ENCODE data around the gene CABS1. TPM values are rescaled to one million over a fixed set of nuclear protein-coding genes. Genes with fewer than 3 reads are reported as not detected.

The CABS1 gene
- not detected for total RNA-seq

GRCh38 chr4:70334681-70335080, at the start of gene CABS1:
TSS of gene CABS1 (plus strand) at chr4:70334981. CDS start at chr4:70335040, 59 bp downstream.
- no peaks in the 10 kb centered on the region for H3K9me3 Mint-ChIP-seq
- DNase-seq (ENCODE audit: low spot score in 2 of 2), result no peak
- no peak within 1 kb of the TSS for H3K27ac Mint-ChIP-seq
- ATAC-seq, result no peak
- H3K36me3 Mint-ChIP-seq, result no peaks in the 10 kb centered on the region

DNA sequence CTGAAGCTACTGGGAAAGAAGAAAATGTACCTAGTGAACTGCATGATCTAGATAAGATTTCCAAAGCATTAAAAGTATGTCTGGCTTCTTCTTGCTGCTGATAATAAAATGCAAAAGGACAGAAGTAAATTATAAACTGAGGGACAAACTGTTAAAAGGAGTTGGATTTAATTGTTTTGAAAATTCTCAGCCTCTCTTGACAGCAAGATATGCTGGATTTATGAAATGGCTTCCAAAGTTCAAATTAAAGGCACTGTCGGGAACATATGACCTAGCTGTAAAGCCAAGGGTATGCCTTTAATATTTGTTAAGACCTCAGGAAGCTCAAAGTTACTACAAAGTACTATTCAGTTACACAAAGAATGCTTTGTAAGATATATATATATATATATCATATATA, 46.1 kb upstream of the CABS1 start:
- ATAC-seq (no peak), DNase-seq (ENCODE audit: low spot score in 2 of 2) (no peak)
- H3K9me3 Mint-ChIP-seq, result peaks cover 14% of the 10 kb centered on the region in 2 donors
- H3K27ac Mint-ChIP-seq, result no peak overlapping the region
- no peaks in the 10 kb centered on the region for H3K36me3 Mint-ChIP-seq

DNA sequence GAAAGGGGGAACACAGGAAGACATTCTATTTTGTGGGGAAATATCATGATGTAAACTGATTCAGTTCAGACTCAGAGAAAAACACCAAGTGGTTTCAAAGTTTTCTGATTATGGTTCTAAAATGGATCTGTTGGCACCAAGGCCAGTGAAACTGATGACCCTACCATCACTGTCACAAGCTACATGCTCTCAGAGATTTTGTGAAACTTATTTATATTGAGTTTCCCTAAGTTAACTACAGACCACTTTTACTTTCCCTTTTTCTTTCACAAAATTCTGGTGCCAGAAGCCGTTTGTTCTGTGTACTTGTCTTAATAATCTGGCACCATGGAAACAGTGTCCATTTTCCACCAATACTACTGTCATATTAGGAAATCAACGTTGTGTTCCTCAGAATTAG, 43.4 kb upstream of the CABS1 start:
- no peak for ATAC-seq
- Mint-ChIP-seq H3K27ac (no peak overlapping the region), H3K36me3 (no peaks in the 10 kb centered on the region), H3K9me3 (peaks cover 6 to 10% of the 10 kb centered on the region in 2 donors)
- no peak for DNase-seq (ENCODE audit: low spot score in 2 of 2)

DNA sequence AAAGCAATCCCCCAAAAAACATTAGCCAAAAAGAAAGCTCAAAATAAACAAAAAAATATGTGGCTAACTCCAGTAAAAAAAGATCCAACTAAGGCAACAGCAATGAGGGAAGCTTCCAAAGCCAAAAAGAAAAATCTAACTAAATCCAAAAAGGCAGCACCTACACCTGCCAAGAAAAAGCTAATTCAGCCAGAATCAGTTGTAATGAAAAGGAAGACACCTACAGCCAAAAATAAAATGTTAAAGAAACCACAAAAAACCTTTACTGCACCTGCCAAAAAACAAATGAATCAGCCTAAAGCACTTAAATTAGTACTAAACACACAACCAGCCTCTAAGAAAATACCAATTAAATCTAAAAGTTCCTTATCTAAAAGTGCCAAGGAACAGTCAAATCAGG, 37.2 kb upstream of the CABS1 start:
- ATAC-seq, result no peak
- no peaks in the 10 kb centered on the region for H3K36me3 Mint-ChIP-seq
- DNase-seq (ENCODE audit: low spot score in 2 of 2), result no peak
- H3K9me3 Mint-ChIP-seq, result peaks cover 0 to 7% of the 10 kb centered on the region in 2 donors
- H3K27ac Mint-ChIP-seq, result no peak overlapping the region

DNA sequence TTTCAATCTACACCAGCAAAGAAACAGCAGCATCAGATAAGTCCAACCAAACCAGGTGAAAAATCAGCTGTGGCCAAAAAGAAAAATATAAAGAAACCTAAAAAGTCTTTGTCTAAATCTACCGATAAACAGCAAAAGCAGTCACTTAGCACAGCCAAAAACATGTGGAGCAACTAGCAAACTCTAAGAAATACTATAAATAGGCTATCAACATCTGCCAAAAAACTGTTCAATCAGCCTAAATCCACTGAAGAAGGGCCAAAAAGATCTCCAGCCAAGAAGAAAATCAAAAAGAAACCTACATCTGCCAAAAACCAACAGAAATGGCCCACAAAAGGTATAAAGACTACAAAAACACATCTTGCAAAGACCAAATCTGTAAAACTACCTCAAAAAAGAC, 36.7 kb upstream of the CABS1 start:
- ATAC-seq, result no peak
- no peak for DNase-seq (ENCODE audit: low spot score in 2 of 2)
- Mint-ChIP-seq H3K9me3 (peaks cover 0 to 7% of the 10 kb centered on the region in 2 donors), H3K36me3 (no peaks in the 10 kb centered on the region), H3K27ac (no peak overlapping the region)

- DNase-seq (ENCODE audit: low spot score in 2 of 2) (no peak), ATAC-seq (no peak)
- Mint-ChIP-seq H3K36me3 (no peaks in the 10 kb centered on the region), H3K27ac (no peak overlapping the region), H3K9me3 (peaks cover 0 to 7% of the 10 kb centered on the region in 2 donors)
Measured at GRCh38 chr4:70299643-70300042, 35.1 kb upstream of the CABS1 start.

GRCh38 chr4:70300215-70300614, 34.6 kb upstream of the CABS1 start:
- ATAC-seq, result no peak
- DNase-seq (ENCODE audit: low spot score in 2 of 2), result no peak
- Mint-ChIP-seq H3K9me3 (peaks cover 0 to 7% of the 10 kb centered on the region in 2 donors), H3K36me3 (no peaks in the 10 kb centered on the region), H3K27ac (no peak overlapping the region)

GRCh38 chr4:70303090-70303489, 31.7 kb upstream of the CABS1 start:
- ATAC-seq (no peak), DNase-seq (ENCODE audit: low spot score in 2 of 2) (no peak)
- no peaks in the 10 kb centered on the region for H3K36me3 Mint-ChIP-seq
- no peak overlapping the region for H3K27ac Mint-ChIP-seq
- H3K9me3 Mint-ChIP-seq, result peaks cover 0 to 19% of the 10 kb centered on the region in 2 donors

DNA sequence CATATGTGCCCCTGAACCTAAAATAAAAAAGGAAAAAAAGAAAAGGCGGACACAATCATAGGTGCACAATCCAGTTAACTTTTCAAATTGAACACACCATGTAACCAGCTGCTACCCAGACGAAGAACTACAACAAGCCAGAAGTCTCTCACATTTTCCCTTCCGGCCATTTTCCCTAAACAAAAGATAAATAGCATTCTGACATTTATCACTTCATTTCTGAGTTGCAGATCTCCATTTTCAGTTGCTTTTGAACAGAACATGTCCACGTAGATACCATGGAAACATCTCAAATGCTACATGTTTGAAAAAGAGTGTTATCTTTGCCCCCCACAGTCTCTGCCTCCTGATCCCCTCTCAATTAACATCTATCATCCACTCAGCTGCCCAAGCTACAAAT, 29.2 kb upstream of the CABS1 start:
- H3K36me3 Mint-ChIP-seq, result no peaks in the 10 kb centered on the region
- ATAC-seq (no peak), DNase-seq (ENCODE audit: low spot score in 2 of 2) (no peak)
- no peak overlapping the region for H3K27ac Mint-ChIP-seq
- H3K9me3 Mint-ChIP-seq, result peaks cover 0 to 18% of the 10 kb centered on the region in 2 donors

DNA sequence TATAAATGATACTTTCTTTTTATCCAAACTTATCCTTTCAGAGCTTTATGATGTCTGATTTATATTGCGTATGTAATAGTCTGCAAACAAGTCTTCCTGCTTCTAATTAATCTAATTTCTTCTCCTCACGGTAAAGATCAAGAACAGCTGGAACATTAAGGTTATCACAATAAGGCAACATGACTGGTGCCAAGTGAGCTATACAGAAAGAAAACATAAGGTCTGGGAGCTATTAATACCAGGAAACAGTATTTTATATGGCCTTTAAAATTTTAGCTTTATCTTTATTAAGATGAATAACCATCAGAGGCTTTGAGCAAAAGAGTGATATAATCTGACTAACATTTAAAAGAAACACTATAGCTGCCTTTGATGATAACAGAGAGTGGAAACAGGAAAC, 28.7 kb upstream of the CABS1 start:
- Mint-ChIP-seq H3K27ac (no peak overlapping the region), H3K9me3 (peaks cover 0 to 21% of the 10 kb centered on the region in 2 donors), H3K36me3 (no peaks in the 10 kb centered on the region)
- DNase-seq (ENCODE audit: low spot score in 2 of 2) (no peak), ATAC-seq (no peak)

DNA sequence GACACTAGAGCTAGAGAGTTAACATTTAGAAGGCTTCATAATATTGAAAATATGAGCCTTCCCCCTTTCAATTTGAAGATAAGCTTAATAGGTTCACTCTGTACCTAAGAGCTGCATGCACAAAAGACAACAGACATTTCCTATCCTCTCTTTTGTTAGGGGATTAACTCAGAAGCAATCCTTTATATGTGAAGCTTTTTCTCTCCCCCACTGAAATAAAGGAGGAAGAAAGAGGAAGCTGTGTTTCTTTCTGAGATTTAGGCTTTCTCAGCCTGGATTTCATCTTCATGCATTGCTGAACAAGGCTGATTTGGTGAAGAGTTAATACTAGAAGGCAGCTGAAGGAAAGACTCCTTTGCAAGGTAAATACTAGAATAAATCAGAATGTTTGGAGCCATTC, 21.0 kb upstream of the CABS1 start:
- H3K36me3 Mint-ChIP-seq, result no peaks in the 10 kb centered on the region
- DNase-seq (ENCODE audit: low spot score in 2 of 2) (no peak), ATAC-seq (no peak)
- H3K27ac Mint-ChIP-seq, result no peak overlapping the region
- H3K9me3 Mint-ChIP-seq, result peaks cover 0 to 10% of the 10 kb centered on the region in 2 donors

DNA sequence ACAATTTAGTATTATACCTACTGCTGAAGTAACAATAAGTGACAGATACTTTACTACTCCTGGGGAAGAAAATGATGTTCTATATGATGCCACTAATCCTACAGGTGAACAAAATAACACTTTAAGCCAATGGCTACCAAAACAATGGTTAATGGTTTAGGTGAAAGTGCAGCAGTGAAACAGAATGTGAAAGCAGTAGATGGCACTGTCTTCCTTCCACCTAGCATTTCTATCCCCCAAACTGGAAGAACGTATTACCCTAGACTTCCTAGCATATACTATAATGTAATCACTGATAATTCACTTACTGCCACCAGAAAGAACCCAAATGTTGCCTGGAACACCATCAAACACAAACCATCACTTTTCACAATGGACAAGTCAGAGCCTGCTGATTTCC, 18.9 kb upstream of the CABS1 start:
- Mint-ChIP-seq H3K27ac (no peak overlapping the region), H3K36me3 (no peaks in the 10 kb centered on the region), H3K9me3 (peaks cover 0 to 3% of the 10 kb centered on the region in 2 donors)
- no peak for DNase-seq (ENCODE audit: low spot score in 2 of 2)
- ATAC-seq, result no peak

- DNase-seq (ENCODE audit: low spot score in 2 of 2) (no peak), ATAC-seq (no peak)
- no peak overlapping the region for H3K27ac Mint-ChIP-seq
- no peaks in the 10 kb centered on the region for H3K9me3 Mint-ChIP-seq
- H3K36me3 Mint-ChIP-seq, result no peaks in the 10 kb centered on the region
Measured at GRCh38 chr4:70326052-70326451, 8.7 kb upstream of the CABS1 start.

- ATAC-seq, result no peak
- Mint-ChIP-seq H3K9me3 (no peaks in the 10 kb centered on the region), H3K27ac (no peak overlapping the region), H3K36me3 (no peaks in the 10 kb centered on the region)
- DNase-seq (ENCODE audit: low spot score in 2 of 2), result no peak
Measured at GRCh38 chr4:70336043-70336442, 1.3 kb downstream of the CABS1 start.

DNA sequence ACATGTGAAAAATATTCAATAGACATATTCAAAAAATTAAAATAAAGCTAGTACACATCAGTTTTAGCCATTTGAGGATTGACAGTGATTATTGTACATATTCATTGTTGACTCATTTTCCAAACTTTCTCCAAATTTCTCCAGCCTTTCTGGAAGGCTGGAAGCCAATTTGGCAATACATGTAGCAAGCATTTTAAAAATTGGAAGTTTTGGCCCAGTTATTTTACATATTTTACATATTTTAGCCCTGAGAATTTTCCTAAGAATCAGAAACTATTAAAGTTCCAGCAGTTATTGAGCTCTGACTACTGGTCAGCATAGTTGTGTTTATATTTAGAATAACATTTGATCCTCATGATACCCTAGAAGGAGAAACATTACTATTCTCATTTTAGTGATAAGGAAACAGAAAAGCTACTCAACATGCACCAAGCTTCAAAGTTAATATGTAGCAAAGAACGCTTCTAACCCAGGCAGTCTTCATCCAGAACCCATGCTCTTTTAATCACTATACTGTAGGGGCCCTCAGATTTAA, 3.2 kb downstream of the CABS1 start:
- DNase-seq (ENCODE audit: low spot score in 2 of 2) (no peak), ATAC-seq (no peak)
- Mint-ChIP-seq H3K9me3 (no peaks in the 10 kb centered on the region), H3K36me3 (no peaks in the 10 kb centered on the region), H3K27ac (no peak overlapping the region)

GRCh38 chr4:70356185-70356584, 21.4 kb downstream of the CABS1 start:
- DNase-seq (ENCODE audit: low spot score in 2 of 2) (no peak), ATAC-seq (no peak)
- Mint-ChIP-seq H3K9me3 (peaks cover 0 to 3% of the 10 kb centered on the region in 2 donors), H3K27ac (no peak overlapping the region), H3K36me3 (no peaks in the 10 kb centered on the region)

- H3K9me3 Mint-ChIP-seq, result peaks cover 0 to 3% of the 10 kb centered on the region in 2 donors
- ATAC-seq (no peak), DNase-seq (ENCODE audit: low spot score in 2 of 2) (no peak)
- no peaks in the 10 kb centered on the region for H3K36me3 Mint-ChIP-seq
- H3K27ac Mint-ChIP-seq, result no peak overlapping the region
Measured at GRCh38 chr4:70359115-70359661, 24.4 kb downstream of the CABS1 start.

- H3K9me3 Mint-ChIP-seq, result no peaks in the 10 kb centered on the region
- H3K36me3 Mint-ChIP-seq, result no peaks in the 10 kb centered on the region
- no peak within 1 kb of the TSS for H3K27ac Mint-ChIP-seq
- DNase-seq (ENCODE audit: low spot score in 2 of 2) (no peak), ATAC-seq (no peak)
Measured at GRCh38 chr4:70360460-70360859, 25.7 kb downstream of the CABS1 start, which contains the start of gene SMR3A. TSS of gene SMR3A (plus strand) at chr4:70360760. CDS start at chr4:70362116, 1,356 bp downstream.
